CD4-positive, alpha-beta T cell treated with Interleukin-21 for 1 hour (primary cell): Measurements from ENCODE around the gene AIP.
A peak's percentile ranks its signal among the peaks of the same experiment; 100 is the strongest.

Source experiments
- DNase-seq: peaks from one replicate; pipeline ENCODE4 v3.0.0-alpha.2; 2020

The AIP gene

GRCh38 chr11:67482827-67483798 lies at the start of gene AIP:
AIP (plus strand) TSS chr11:67483026; CDS start chr11:67483159, 133 bp downstream.
- peak; percentile 98 for DNase-seq

GRCh38 chr11:67433536-67434394 lies 49.1 kb upstream of the AIP start:
- DNase-seq: no peak

GRCh38 chr11:67434395-67434881 lies 48.4 kb upstream of the AIP start:
- DNase-seq: no peak

GRCh38 chr11:67435031-67435726 lies 47.6 kb upstream of the AIP start:
- no peak for DNase-seq

GRCh38 chr11:67435727-67436458 lies 46.9 kb upstream of the AIP start:
- DNase-seq: no peak

DNA sequence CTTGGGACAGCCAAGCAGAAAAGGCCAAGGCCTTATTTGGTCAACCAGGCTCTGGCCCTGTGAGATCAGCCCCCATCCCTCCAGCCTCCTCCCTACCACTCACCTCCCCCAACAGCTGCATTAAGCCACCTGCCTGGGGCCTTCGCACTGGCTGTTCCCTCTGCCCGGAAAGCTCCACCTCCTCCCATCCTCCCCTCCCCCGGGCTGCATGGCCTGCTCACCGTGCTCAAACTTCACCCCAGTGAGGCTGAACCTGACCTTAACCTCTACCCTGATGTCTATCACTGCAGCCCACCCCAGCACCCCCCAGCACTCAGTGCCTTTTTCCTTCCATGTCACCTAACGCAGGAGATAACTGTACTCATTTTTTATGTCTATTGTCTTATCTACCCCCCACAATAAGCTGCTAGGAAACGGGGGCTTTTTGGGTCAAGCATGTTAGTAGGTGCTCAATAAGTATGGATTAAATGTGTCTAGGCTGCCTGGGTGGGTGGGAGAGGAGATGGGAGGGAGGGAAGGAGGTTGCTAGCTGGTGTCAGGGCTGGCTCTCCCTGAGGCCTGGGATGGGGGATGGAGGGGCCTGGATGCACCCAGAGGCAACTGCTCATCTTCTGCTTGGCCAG lies 46.3 kb upstream of the AIP start:
- DNase-seq: peak; percentile 73

DNA sequence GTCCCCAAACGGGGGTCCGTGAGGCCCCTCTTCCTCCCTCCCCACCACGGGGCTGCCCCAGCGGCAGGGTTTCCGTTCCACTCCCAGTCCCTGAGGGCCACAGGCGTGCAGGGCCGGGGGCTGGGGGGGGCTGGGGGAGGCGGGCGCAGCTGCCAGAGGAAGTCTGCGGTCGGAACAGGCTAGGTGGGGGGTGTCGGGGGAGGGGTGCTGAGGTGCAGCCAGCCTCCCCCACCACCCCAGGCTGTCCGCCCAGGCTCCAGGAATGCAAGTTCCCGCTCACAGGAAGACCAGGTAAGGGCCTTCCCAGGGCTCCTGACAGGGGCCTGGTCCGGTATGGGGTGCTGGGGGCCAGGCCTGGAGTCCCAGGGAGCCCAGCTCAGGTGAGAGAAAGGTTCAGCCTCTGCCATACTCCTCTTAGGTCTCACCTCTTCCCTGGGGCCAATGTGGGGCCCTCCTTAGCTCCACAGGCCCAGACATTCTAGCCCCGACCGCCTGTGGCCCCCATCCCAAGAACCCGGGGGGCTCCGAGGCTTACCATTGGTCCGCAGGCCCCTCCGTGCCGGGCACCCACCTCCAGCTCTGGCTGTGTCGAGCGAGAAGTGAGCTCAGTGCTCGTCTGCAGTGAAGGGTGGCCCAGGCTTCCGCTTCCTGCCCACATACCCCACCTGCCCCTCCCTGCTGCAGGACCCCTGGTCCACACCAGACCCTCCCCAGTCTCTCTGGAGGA lies 45.6 kb upstream of the AIP start, which contains the start of gene PTPRCAP:
PTPRCAP (minus strand) TSS at position 601 of the 727 bp plus-strand sequence; CDS start at position 538, 63 bp downstream.
- peak; percentile 79 for DNase-seq

DNA sequence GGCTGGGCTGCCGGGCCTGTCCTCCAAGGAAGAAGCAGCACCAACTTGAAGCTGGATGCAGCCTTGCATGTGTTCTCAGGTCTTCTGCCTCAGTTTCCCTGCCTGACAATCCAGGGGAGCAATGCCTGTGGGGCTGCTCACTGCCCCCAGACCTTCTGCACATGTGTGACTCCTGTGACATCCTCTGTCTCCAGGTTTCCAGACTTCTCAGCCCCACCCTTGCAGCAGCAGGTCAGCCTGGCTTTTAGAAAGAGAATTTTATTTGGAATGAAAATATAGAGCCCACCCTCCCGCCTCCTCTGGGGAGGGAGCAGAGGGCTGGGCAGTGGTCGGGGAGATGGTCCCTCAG lies 45.0 kb upstream of the AIP start:
- no peak for DNase-seq

GRCh38 chr11:67438158-67438902 lies 44.5 kb upstream of the AIP start:
- DNase-seq: peak; percentile 77

GRCh38 chr11:67439321-67440228 lies 43.3 kb upstream of the AIP start:
- no peak for DNase-seq

- no peak for DNase-seq
These were observed 42.4 kb upstream of the AIP start for GRCh38 chr11:67440229-67441097.

DNA sequence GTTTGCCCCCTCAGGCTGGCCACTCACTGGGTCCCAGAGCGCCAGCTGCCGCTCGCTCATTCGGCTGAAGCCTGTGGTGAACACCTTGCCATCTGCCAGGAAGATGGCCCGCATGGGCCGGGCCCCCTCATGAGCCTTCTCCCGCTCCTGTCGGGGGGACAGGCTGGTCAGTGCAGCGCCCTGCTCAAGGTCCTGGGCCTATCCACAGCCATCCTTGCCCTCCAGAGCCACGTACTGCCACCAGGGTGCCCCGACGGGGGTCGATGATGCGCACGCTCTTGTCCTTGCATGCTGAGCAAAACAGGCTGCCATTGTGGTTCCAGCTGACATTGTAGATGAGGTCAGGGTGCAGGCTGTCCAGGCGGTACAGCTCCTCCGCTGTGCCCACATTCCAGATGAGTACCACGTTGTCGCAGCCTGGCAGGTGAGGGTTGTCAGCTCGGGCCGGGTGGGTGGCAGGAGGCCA lies 41.7 kb upstream of the AIP start:
- no peak for DNase-seq

- DNase-seq: peak; percentile 47
These were observed 41.0 kb upstream of the AIP start for GRCh38 chr11:67441731-67442351.

DNA sequence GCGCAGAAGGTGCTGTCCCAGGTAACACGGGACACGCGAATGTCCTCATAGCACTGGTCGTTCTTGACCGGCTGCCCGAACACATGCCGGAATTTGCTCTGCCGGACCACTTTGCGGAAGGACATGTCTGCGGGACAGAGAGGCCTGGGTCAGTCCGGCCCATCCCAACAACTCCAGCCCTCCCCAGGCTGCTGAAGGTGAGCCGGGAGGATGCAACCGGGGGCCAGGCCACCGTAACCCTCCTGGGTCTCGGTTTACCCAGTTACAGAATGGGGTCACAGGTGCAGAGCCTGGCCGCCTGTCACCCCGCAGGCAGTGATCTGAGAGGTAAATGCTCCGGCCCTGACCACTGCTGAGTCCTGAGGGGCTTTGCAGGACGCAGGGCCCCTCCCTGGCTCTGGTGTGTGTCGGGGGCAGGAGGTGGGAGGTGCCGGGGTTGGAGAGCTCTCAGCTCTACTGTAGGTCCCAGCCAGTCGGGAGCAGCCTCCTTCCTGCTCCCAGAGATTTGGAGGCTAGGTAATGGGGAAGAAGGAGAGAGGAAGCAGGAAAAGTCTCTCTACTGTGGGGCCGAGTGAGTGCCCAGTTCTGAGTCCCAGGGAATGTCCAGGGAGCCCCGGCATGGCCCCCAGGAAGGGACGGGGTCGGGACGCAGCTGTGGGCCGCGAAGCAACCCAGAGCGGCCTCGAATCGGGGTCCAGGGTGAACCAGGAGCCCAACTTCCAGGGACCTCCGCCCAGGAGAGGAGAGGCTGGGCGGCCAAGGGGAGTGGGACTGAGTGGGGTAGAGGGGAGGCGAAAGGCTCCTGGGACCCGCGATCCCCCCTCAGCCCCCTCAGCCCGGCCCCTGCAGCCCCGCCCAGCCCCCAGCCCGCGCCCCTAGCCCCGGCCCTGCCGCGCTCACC lies 40.1 kb upstream of the AIP start:
- no peak for DNase-seq

DNA sequence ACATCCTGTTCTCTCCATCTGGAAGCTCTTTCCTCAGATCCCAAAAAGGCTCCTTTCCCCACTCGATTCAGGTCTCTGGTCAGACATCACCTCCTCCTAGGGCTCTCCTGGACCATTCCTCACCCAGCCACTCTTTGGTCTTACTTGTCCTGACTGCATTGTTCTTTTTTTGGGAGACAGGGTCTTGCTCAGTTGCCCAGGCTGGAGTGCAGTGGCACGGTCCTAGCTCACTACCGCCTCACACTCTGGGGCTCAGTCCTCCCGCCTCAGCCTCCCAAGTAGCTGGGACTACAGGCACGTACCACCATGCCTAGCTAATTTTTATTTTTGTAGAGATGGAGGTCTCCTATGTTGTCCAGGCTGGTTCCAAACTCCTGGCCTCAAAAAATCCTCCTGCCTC lies 37.3 kb upstream of the AIP start:
- DNase-seq: no peak

DNA sequence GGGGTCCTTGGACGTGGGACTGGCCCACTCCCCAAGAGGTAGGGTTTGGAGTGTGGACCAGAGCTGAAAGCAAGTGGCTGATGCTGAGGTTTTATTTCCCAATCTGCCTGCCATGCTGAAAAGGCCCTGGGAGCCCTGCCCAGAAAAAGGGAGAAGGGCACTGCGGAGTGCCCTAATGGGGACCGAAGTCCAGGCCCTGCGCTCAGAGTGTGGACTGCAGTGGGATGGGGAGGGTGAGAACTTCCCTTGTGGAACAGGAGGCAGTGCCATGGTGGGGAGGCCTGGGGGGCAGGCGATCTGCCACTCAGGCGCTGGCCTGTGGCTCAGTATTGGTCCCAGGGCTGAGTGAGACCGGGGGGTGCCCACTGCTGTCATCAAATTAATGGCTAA lies 34.6 kb upstream of the AIP start:
- no peak for DNase-seq
